NCI-H82 (cell line): ENCODE measurements around the gene RPL36A.

Experiments used
- DNase-seq: peaks from one replicate; lab custom pipeline; 2025; lab: John Stamatoyannopoulos, UW

Gene RPL36A

DNA sequence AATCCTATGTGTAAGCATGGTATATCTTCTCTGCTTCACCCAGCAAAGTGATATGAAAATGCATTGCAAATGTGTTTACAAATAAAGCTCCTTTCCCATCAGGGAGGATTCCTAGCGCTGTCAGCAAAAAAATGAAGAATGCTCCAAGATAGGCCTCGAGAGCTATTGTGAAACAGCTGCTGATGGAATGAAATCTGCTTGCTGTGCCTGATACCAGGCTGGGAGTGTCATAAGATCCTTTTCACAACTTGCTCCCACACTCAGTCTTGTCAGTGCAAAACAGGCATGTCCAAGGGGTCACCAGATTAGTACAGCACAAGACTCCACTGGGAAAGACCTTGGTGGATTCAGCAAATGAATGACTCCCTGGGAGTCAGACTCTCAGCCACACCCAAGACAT, 51.3 kb downstream of the RPL36A start:
- no peak for DNase-seq
